GM23248 (cell line): Measurements from ENCODE around the gene PLEKHS1.

Experiments
- EZH2 ChIP-seq: fragments of 200-600 bp; sonication (generic); IDR thresholded peaks from 2 replicates; pipeline ENCODE4 v1.6.1; 2018; ENCODE audit warnings: antibody characterized with exemption, mild to moderate bottlenecking; ENCODE audit not compliant: insufficient read depth, poor library complexity, severe bottlenecking
- EZH2phosphoT487 ChIP-seq: fragments of 200-600 bp; sonication (generic); IDR thresholded peaks from 2 replicates; pipeline ENCODE4 v1.6.1; 2018; ENCODE audit warnings: antibody characterized with exemption, moderate library complexity, mild to moderate bottlenecking, low read depth; ENCODE audit not compliant: insufficient read depth

DNA sequence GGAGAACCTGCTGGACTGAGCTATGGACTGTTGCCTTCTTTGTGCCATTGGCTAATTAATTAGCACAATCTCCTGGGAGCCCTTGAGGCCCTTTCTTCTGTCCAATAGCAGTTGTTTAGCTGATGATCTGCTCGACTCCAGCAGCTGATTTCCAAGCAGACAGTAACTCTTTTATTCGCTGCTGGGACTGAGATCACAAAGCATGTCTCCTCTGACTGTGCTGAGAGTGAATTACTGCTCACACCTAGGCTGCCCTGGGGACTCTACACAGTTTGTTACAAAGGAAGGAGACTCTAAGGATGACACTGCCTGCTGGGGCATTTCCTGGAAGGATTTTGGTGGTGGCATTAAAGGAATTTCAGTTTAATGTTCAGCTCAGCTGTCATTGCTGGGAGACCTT, 40.3 kb upstream of the PLEKHS1 start:
- TF ChIP-seq EZH2: no peak
- TF ChIP-seq EZH2phosphoT487: no peak
